H1 (cell line): Measurements from ENCODE around the gene TRAP1. TPM values are rescaled to one million over a fixed set of nuclear protein-coding genes. Genes with fewer than 3 reads are reported as not detected.

Source experiments
- CTCF ChIA-PET: fragments of 300-600 bp; sonication (Branson Sonifier 250); formaldehyde crosslinking; loops from one replicate; lab custom pipeline; 2021; ENCODE audit not compliant: partially characterized antibody; lab: Charles Lee
- POLR2A ChIA-PET: fragments of 300-600 bp; sonication (Branson Sonifier 250); formaldehyde crosslinking; loops from one replicate; lab custom pipeline; 2021; ENCODE audit warnings: inconsistent platforms; ENCODE audit not compliant: partially characterized antibody; lab: Charles Lee
- DNase-seq, 2 experiments: peaks; one replicate each; pipeline versions ENCODE4 v3.0.0 to v3.0.0-alpha.2; 2010 to 2022; ENCODE audit warnings: low spot score in 2 of 2, low read depth in 1 of 2, mixed read lengths in 1 of 2
- FAIRE-seq: peaks from 2 replicates; lab custom pipeline; 2011; peaks lifted over from hg19 to GRCh38; lab: Jason Lieb, UNC
- H2AFZ ChIP-seq: 2 replicates; pipeline ENCODE4 v1.8.1; 2012; ENCODE audit warnings: low read length, inconsistent platforms
- H2AK5ac ChIP-seq: 2 replicates; pipeline ENCODE4 v1.6.1; 2013; ENCODE audit warnings: low read depth, low read length
- H2BK120ac ChIP-seq: replicated peaks from 2 replicates; pipeline ENCODE3; 2013; ENCODE audit warnings: low read depth, low read length, inconsistent platforms
- H2BK12ac ChIP-seq: 2 replicates; pipeline ENCODE4 v1.6.1; 2013; ENCODE audit warnings: low read depth, low read length
- H2BK15ac ChIP-seq: 2 replicates; pipeline ENCODE4 v1.6.1; 2013; ENCODE audit warnings: low read length
- H2BK20ac ChIP-seq: 2 replicates; pipeline ENCODE4 v1.6.1; 2013; ENCODE audit warnings: low read length
- H2BK5ac ChIP-seq: 2 replicates; pipeline ENCODE4 v1.6.1; 2013; ENCODE audit warnings: low read depth, low read length
- H3K14ac ChIP-seq: 2 replicates; pipeline ENCODE4 v1.6.1; 2013; ENCODE audit warnings: inconsistent platforms; ENCODE audit not compliant: insufficient read length
- H3K18ac ChIP-seq: 2 replicates; pipeline ENCODE4 v1.6.1; 2013; ENCODE audit warnings: low read length; ENCODE audit errors: extremely low read depth
- H3K23ac ChIP-seq: 2 replicates; pipeline ENCODE4 v1.6.1; 2013; ENCODE audit warnings: inconsistent platforms; ENCODE audit not compliant: insufficient read length
- H3K23me2 ChIP-seq: 2 replicates; pipeline ENCODE4 v1.6.1; 2013; ENCODE audit warnings: low read depth, low read length
- H3K27ac ChIP-seq: 2 replicates; pipeline ENCODE4 v1.6.1; 2011; ENCODE audit warnings: low read depth, low read length, inconsistent platforms
- H3K27me3 ChIP-seq, 4 experiments: replicated peaks in 1 of 4; 1 replicate in 1 of 4; 2 replicates in 3 of 4; pipeline versions ENCODE4 v1.6.1 to v1.8.1; 2011 to 2013; ENCODE audit warnings: low read length in 3 of 4, mild to moderate bottlenecking in 3 of 4, inconsistent platforms in 2 of 4, mixed read lengths in 2 of 4, moderate library complexity in 1 of 4; ENCODE audit not compliant: control insufficient read depth in 3 of 4, insufficient read depth in 3 of 4; ENCODE audit errors: extremely low read depth in 1 of 4
- H3K36me3 ChIP-seq, 4 experiments: 2 replicates each; pipeline versions ENCODE4 v1.6.1 to v1.8.1; 2011 to 2013; ENCODE audit warnings: mild to moderate bottlenecking in 4 of 4, low read length in 3 of 4, moderate library complexity in 2 of 4, control low read depth in 1 of 4, inconsistent platforms in 1 of 4; ENCODE audit not compliant: insufficient read depth in 4 of 4, control insufficient read depth in 2 of 4
- H3K4ac ChIP-seq: replicated peaks from 2 replicates; pipeline ENCODE3; 2013; ENCODE audit warnings: low read length, low read depth, mixed read lengths, inconsistent platforms; ENCODE audit not compliant: insufficient read length
- H3K4me1 ChIP-seq, 4 experiments: replicated peaks in 1 of 4; 1 replicate in 1 of 4; 2 replicates in 3 of 4; pipeline versions ENCODE4 v1.6.1 to v1.8.1; 2011 to 2013; ENCODE audit warnings: low read length in 3 of 4, inconsistent platforms in 2 of 4, mixed read lengths in 1 of 4; ENCODE audit not compliant: insufficient read depth in 4 of 4, control insufficient read depth in 3 of 4
- H3K4me2 ChIP-seq, 2 experiments: 2 replicates each; pipeline versions ENCODE4 v1.6.1 to v1.8.1; 2011 to 2013; ENCODE audit warnings: low read depth in 2 of 2, low read length in 2 of 2, control low read depth in 1 of 2, inconsistent platforms in 1 of 2, mild to moderate bottlenecking in 1 of 2; ENCODE audit not compliant: insufficient read depth in 1 of 2
- H3K4me3 ChIP-seq, 4 experiments: fragments of 200-600, 300-600 bp in 1 of 4; sonication (generic), shearing (Covaris generic), sonication (Bioruptor Twin) in 1 of 4; 2 replicates each; pipeline versions ENCODE4 v1.5.1 to v1.8.1; 2011 to 2016; ENCODE audit warnings: low read length in 4 of 4, low read depth in 3 of 4, control low read depth in 2 of 4, inconsistent platforms in 2 of 4, mild to moderate bottlenecking in 2 of 4, mixed read lengths in 1 of 4, moderate library complexity in 1 of 4; ENCODE audit not compliant: insufficient read depth in 2 of 4; ENCODE audit errors: extremely low read depth in 1 of 4
- H3K56ac ChIP-seq: replicated peaks from 2 replicates; pipeline ENCODE3; 2013; ENCODE audit warnings: low read depth, mild to moderate bottlenecking, mixed read lengths, low read length, inconsistent platforms; ENCODE audit not compliant: insufficient read length
- H3K79me1 ChIP-seq: 2 replicates; pipeline ENCODE4 v1.6.1; 2013; ENCODE audit warnings: low read depth, low read length, control low read depth
- H3K79me2 ChIP-seq, 2 experiments: 2 replicates each; pipeline versions ENCODE4 v1.6.1 to v1.8.1; 2012 to 2013; ENCODE audit warnings: low read length in 2 of 2, mild to moderate bottlenecking in 2 of 2, inconsistent platforms in 1 of 2; ENCODE audit not compliant: insufficient read depth in 2 of 2, control insufficient read depth in 1 of 2
- H3K9ac ChIP-seq, 4 experiments: replicated peaks in 1 of 4; 1 replicate in 1 of 4; 2 replicates in 3 of 4; pipeline versions ENCODE4 v1.6.1 to v1.8.1; 2011 to 2013; ENCODE audit warnings: low read depth in 3 of 4, low read length in 3 of 4, control low read depth in 2 of 4, mild to moderate bottlenecking in 2 of 4, moderate library complexity in 2 of 4, inconsistent platforms in 1 of 4; ENCODE audit errors: extremely low read depth in 1 of 4
- H3K9me3 ChIP-seq, 2 experiments: 2 replicates each; pipeline versions ENCODE4 v1.6.1 to v1.8.1; 2012 to 2013; ENCODE audit warnings: mild to moderate bottlenecking in 2 of 2, moderate library complexity in 2 of 2, control low read depth in 1 of 2, inconsistent platforms in 1 of 2, low read depth in 1 of 2, low read length in 1 of 2, mixed read lengths in 1 of 2; ENCODE audit not compliant: insufficient read depth in 2 of 2
- H4K20me1 ChIP-seq, 2 experiments: replicated peaks in 1 of 2; 2 replicates each; pipeline versions ENCODE3 to v1.8.1; 2011 to 2013; ENCODE audit warnings: inconsistent platforms in 2 of 2, low read length in 2 of 2, mild to moderate bottlenecking in 1 of 2; ENCODE audit not compliant: insufficient read depth in 2 of 2, control insufficient read depth in 1 of 2
- H4K5ac ChIP-seq: 2 replicates; pipeline ENCODE4 v1.6.1; 2013; ENCODE audit warnings: low read length, low read depth, mixed read lengths, inconsistent platforms; ENCODE audit not compliant: insufficient read length
- H4K8ac ChIP-seq: 2 replicates; pipeline ENCODE4 v1.8.0; 2013; ENCODE audit warnings: mild to moderate bottlenecking, moderate library complexity, low read length, inconsistent platforms; ENCODE audit not compliant: insufficient read depth; ENCODE audit errors: extremely low read depth
- H4K91ac ChIP-seq: replicated peaks from 2 replicates; pipeline ENCODE3; 2013; ENCODE audit warnings: low read length, mixed read lengths, inconsistent platforms; ENCODE audit not compliant: insufficient read length
- BRCA1 ChIP-seq: IDR thresholded peaks from 2 replicates; pipeline ENCODE4 v1.6.1; 2012; ENCODE audit warnings: low read depth, low read length, improper control_type of control experiment
- JUN ChIP-seq: IDR thresholded peaks from 2 replicates; pipeline ENCODE4 v1.6.1; 2011; ENCODE audit warnings: low read depth, mild to moderate bottlenecking, improper control_type of control experiment, low read length
- JUND ChIP-seq: IDR thresholded peaks from 2 replicates; pipeline ENCODE4 v1.6.1; 2011; ENCODE audit warnings: mild to moderate bottlenecking, improper control_type of control experiment, low read length
- KDM4A ChIP-seq: IDR thresholded peaks from one replicate; pipeline ENCODE4 v1.7.1; 2012; ENCODE audit warnings: low read depth, mild to moderate bottlenecking, moderate library complexity, low read length, inconsistent platforms; ENCODE audit not compliant: severe bottlenecking
- SP4 ChIP-seq: IDR thresholded peaks from 2 replicates; pipeline ENCODE4 v1.6.1; 2012; ENCODE audit warnings: low read length, inconsistent platforms
- TCF12 ChIP-seq: IDR thresholded peaks from 2 replicates; pipeline ENCODE4 v1.6.1; 2011; ENCODE audit warnings: low read depth, mild to moderate bottlenecking, low read length
- WGBS, 2 experiments: shearing (Covaris generic) in 1 of 2; methylation state at CpG; one replicate each; pipeline versions ENCODE4 v1.1.6 to v1.1.7; 2013 to 2015; ENCODE audit warnings: low lambda C conversion rate in 2 of 2, mixed read lengths in 2 of 2, inconsistent platforms in 1 of 2, low coverage in 1 of 2, missing lambda C conversion rate in 1 of 2; ENCODE audit not compliant: insufficient replicate concordance in 2 of 2, insufficient coverage in 1 of 2, insufficient read length in 1 of 2; ENCODE audit errors: extremely low coverage in 1 of 2, missing lambda C conversion rate in 1 of 2; 5-methylcytosine and 5-hydroxymethylcytosine counted together
- polyA plus RNA-seq, 7 experiments: library from polyadenylated mRNA; depleted of rRNA in 3 of 7; stranded (reverse) in 5 of 7; unstranded in 2 of 7; fragments of >200 nt in 5 of 7; fragments of 200-250 nt in 2 of 7; gene quantifications; 1 replicate in 5 of 7; 2 replicates in 1 of 7; 4 replicates in 1 of 7; pipeline versions ENCODE4 v1.2.1 to v1.2.3, GENCODE V29; 2011 to 2013; ENCODE audit warnings: missing spikeins in 2 of 7, mixed read lengths in 2 of 7
- total RNA-seq: library from RNA; stranded (reverse); fragmentation: NEBNext Ultra II Directional; extraction: Animal tissue kit (Norgen Biotek cat#: 25700); gene quantifications from 2 replicates; pipeline ENCODE4 v1.2.1, GENCODE V29; 2021

The TRAP1 gene
- total and polyA plus RNA-seq, 2 of the 8 experiments (the other 6 are each of a cell fraction or from before 2014, with no cell fraction given): 215 to 283 TPM

DNA sequence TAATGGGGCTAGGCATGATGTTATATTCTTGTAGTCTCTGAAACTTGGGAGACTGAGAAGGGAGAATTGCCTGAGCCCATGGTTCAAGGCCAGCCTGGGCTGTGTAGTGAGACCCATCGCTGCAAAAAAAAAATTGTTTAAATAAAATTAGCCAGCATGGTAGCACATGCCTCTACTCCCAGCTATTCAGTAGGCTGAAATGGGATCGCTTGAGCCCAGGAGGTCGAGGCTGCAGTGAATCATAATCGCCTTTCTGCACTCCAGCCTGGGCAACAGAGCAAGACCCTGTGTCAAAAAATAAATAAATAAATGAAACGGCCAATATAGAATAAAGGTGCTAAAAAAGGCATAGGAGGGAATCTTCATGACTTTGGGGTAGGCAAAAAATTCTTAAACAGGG lies 92.0 kb downstream of the TRAP1 start:
- Histone ChIP-seq H2BK20ac (no peak overlapping the region), H2BK120ac (no peak overlapping the region), H3K23me2 (no peaks in the 10 kb centered on the region), H4K8ac (no peak overlapping the region), H4K20me1 (peaks cover 0 to 2% of the 10 kb centered on the region in 2 experiments), H3K27ac (no peak overlapping the region), H4K5ac (no peak overlapping the region), H3K9ac (no peak overlapping the region), H2AFZ (no peak overlapping the region), H3K56ac (no peak overlapping the region), H3K4ac (no peak overlapping the region), H3K18ac (no peak overlapping the region), H3K9me3 (no peaks in the 10 kb centered on the region), H3K4me3 (no peak overlapping the region), H3K14ac (no peak overlapping the region), H3K4me2 (no peak overlapping the region), H2BK12ac (no peak overlapping the region), H3K4me1 (peaks cover 0 to 3% (median 0%) of the 10 kb centered on the region in 4 experiments; a peak in 2 of 7 replicates), H3K36me3 (no peaks in the 10 kb centered on the region), H4K91ac (no peak overlapping the region), H3K23ac (no peak overlapping the region), H3K79me2 (peaks cover 0 to 2% of the 10 kb centered on the region in 2 experiments; a peak in 1 of 4 replicates), H3K79me1 (no peaks in the 10 kb centered on the region; the same call in 1 of the 2 replicates), H3K27me3 (no peaks in the 10 kb centered on the region), H2BK15ac (no peak overlapping the region), H2AK5ac (no peak overlapping the region), H2BK5ac (no peak overlapping the region)
- POLR2A ChIA-PET: no interaction called here
- DNase-seq (no peak), FAIRE-seq (no peak)
- WGBS, 2 experiments: 86% methylated on average over 5 of the region's 5 CpGs; no CpG with 5 or more reads in 1 of the 2 experiments
- CTCF ChIA-PET: interaction anchor here (1.0 to 1.2 kb wide), 2 partner anchors 9 to 19 kb away, joined by 3 read pairs; no protein-coding TSS in a partner anchor
- TF ChIP-seq BRCA1 (no peak), SP4 (no peak), KDM4A (no peak), JUND (no peak), JUN (no peak), TCF12 (no peak)
